HG02943 (cell line): Measurements from ENCODE around the gene CYP2F1.
"Not testable (repeated sequence)": the region's sequence is repeated elsewhere in the genome, so short reads cannot be mapped to it uniquely, and the experiment has no call there.

ENCODE experiments used
- ATAC-seq: cut with Tn5 transposase; IDR thresholded peaks from one replicate; pipeline ENCODE4 v1.9.1; 2021; ENCODE audit warnings: mild to moderate bottlenecking, low read depth, moderate library complexity; ENCODE audit not compliant: unreplicated experiment

The CYP2F1 gene

DNA sequence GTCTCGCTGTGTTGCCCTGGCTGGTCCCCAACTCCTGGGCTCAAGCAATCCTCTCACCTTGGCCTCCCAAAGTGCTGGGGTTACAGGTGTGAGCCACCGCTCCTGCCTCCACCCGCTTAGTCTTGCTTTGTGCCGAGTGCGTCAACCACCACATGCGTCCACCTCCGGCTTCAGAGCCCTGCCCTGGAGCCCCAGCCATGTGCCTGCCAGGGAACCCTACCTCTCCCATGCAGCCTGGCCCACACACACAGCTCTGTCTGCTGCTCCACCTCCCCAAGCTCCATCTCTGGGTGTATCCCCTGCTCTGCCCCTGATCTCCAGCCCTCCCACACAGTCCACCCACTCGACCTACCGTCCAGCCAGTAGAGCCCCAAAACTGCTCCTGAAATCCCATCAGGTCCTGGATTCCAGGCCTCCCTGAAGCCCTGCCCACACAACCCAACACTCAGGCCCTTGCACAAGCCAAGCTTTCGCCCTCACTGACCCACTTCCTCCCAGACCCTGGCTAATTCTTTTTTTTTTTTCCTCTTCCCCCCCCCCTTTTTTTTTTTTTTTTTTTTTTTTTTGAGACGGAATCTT lies 9.6 kb downstream of the CYP2F1 start:
- no peak for ATAC-seq

DNA sequence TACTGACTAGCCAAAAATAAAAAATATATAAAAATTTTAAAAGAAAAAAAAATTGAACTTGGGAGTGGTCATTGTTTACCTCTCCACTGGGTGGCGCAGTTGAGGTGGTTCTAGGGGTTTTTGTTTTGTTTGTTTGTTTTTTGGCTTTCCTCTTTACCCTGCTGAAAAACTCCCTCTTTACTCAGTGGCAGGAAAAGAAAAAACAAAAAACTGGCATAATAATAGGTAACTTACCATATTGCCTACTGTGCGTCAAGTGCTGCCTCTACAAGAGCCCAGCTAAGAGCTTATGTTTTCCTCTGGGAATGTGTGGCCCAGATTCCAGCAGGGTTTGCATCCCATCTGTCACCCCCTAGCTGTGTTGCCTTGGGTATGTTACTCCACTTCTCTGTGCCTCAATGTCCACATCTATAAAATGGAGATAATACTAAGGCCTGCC lies 12.6 kb downstream of the CYP2F1 start:
- ATAC-seq, result not testable (repeated sequence)

DNA sequence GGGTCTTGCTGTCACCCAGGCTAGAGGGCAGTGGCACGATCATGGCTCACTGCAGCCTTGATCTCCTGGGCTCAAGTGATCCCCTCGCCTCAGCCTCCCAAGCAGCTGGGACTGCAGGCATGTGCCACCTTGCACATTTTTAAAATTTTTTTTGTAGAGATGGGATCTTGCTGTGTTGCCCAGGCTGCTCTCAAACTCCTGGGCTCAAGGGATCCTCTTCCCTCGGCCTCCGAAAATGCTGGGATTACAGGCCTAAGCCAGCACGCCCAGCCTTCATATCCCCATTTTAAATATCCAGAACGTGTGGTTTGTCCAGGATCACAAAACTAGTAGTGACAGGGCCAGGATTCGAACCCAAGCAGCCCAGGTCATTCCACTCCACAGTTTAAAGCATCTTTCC lies 13.1 kb downstream of the CYP2F1 start:
- not testable (repeated sequence) for ATAC-seq

DNA sequence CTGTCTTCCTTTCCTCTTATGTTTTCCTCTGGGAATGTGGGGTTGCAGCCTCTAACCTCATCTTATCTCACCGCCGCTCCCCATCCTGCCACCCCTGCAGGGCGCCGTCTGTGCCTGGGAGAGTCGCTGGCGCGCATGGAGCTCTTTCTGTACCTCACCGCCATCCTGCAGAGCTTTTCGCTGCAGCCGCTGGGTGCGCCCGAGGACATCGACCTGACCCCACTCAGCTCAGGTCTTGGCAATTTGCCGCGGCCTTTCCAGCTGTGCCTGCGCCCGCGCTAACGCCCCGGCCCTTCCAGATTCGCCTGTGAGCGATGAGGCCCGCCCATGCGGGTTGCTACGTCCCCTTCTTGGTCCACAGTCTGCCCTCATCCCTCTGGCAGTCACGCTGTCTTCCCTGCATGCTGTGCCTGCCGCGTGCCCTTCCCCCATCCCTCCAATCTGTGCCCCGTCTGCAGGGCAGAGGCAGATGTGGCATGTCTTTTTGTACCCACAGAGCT lies 13.6 kb downstream of the CYP2F1 start:
- ATAC-seq, result not testable (repeated sequence)

DNA sequence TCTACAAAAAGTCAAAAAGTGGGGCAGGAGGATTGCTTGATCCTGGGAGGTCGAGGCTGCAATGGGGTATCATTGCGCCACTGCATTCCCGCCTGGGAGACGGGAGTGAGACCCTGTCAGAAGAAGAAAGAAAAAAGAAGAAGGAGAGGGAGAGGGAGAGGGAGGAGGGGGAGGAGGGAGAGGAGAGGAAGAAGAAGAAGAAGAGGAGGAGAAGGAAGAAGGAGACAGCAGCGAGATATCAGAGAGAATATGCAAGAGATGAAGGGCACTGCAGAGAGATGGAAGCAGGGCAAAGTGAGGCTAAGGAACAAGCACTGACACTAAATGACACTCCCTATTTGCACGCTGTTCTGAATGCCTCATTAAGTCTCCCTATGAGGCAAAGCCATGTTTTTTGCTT lies 14.5 kb downstream of the CYP2F1 start:
- no peak for ATAC-seq

DNA sequence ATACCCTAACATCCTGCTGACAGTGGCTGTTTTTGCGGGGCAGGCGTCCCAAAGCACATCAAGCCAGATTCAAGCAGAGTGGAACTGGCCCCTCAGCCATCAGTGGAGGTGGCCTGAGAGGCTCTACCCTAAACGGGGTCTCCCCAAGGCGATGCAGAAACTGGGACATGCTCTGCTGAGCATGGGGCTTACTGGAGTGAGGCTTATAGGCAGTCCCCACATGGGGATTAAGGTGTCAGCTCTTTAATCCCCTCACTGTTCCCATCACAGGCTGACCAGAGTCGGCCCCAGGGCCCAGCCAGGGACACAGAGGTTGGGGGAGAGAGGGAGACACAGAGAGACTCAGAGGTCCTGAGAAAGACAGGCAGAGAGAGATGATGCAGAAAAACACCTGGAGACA lies 17.0 kb downstream of the CYP2F1 start:
- ATAC-seq, result no peak

- ATAC-seq, result no peak
Measured at GRCh38 chr19:41133260-41133659, 19.0 kb downstream of the CYP2F1 start.

- no peak for ATAC-seq
Measured at GRCh38 chr19:41134616-41135015, 20.4 kb downstream of the CYP2F1 start.

GRCh38 chr19:41135390-41136384 lies 21.5 kb downstream of the CYP2F1 start:
- not testable (repeated sequence) for ATAC-seq

DNA sequence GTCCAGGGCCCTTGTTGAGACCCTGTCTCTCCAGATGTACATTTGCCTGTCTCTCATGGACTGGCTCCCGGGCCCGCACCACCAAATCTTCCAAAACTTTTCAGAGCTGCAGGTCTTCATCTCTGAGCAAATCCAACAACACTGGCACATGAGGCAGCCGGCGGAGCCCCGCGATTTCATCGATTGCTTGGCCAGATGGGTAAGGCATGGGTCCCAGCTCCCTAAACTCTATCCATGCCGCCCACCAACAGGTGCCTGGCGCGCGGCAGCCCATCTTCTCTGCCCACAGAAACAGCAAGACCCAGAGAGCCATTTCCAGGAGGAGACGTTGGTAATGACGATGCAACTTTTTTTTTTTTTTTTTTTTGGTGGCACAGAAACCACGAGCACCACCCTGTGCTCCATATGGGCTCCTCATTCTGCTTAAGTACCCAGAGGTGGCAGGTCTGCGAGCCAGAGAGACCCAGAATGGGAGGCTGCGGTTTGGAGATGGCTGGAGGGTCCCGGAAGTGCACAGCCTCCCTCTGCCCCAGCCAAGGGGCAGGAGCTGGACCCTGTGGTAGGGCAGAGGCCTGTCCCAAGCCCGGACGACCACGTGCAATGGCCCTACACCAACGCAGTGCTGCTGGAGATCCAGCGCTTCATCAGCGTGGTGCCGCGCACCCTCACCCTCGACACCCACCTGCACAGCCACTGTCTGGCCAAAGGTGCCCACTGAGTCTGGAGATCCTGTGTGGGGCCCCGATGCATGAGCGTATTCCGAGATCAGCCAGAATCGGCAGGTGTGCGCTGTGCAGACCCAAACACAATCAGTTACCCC lies 22.6 kb downstream of the CYP2F1 start:
- ATAC-seq, result no peak

DNA sequence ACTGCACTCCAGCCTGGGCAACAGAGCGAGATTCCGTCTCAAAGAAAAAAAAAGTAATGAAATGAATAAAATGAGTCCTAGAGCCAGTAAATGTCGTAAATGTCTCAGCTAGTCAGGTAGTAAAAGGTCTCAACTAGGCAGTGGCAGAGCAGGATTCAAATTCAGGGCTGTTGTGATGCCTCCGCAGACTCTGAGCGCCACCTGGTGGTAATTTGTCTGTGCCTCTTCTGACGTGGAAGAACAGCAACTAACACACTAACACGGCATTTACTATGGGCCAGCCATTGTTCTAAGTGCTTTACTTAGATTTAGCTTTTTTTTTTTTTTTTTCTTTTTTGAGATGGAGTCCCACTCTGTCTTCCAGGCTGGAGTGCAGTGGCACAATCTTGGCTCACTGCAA lies 30.2 kb downstream of the CYP2F1 start:
- no peak for ATAC-seq

- no peak for ATAC-seq
Measured at GRCh38 chr19:41149831-41150230, 35.6 kb downstream of the CYP2F1 start.

- not testable (repeated sequence) for ATAC-seq
Measured at GRCh38 chr19:41150986-41151385, 36.8 kb downstream of the CYP2F1 start.

DNA sequence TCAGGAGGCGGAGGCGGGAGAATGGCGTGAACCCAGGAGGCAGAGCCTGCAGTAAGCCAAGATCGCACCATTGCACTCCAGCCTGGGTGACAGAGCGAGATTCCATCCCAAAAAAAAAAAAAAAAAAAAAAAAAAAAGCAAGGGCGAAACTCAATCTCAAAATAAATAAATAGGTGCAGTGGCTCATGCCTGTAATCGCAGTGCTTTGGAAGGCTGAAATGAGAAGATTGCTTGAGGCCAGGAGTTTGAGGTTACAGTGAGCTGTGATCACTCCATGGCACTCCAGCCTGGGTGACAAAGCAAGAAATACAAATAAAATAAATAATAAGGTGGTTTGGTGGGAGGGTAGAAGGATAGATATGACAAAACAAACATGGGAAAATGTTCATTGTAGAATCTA lies 39.8 kb downstream of the CYP2F1 start:
- no peak for ATAC-seq

DNA sequence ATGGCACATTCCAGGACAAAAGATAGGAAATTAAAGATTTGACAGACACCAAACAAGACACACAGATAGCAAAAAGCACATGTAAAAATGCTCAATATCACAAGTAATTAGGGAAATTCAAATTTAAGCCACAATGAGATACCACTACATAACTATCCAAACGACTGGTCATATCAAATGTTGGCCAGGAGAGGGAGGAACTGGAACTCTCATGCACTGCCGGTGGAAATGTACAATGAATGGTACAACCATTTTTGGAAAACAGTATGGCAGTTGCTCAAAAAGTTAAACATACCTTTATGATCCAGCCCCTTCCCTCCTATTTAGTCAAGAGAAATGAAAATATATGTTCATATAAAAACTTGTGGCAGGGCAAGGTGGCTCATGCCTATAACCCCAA lies 42.0 kb downstream of the CYP2F1 start:
- no peak for ATAC-seq

- no peak for ATAC-seq
Measured at GRCh38 chr19:41159881-41160280, 45.6 kb downstream of the CYP2F1 start.

DNA sequence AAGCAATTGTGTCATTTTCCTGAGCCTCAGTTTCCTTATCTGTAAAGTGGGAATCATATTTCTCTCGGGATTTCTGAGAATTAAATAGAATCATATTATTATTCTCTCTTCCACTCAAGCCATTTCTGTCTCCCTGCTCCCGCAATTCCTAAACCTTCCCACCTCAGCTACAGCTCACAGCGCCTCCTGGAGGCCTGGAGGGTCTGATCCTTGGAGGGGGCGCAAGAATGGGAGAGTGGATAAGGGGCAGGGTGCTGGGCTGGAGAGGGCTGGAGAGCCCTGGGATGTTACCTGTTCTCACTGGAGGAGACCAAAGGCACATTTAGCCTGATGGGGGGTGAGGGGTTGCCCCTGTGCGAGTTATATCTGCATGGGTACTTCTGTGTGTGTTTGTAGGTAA lies 47.7 kb downstream of the CYP2F1 start:
- ATAC-seq, result no peak

DNA sequence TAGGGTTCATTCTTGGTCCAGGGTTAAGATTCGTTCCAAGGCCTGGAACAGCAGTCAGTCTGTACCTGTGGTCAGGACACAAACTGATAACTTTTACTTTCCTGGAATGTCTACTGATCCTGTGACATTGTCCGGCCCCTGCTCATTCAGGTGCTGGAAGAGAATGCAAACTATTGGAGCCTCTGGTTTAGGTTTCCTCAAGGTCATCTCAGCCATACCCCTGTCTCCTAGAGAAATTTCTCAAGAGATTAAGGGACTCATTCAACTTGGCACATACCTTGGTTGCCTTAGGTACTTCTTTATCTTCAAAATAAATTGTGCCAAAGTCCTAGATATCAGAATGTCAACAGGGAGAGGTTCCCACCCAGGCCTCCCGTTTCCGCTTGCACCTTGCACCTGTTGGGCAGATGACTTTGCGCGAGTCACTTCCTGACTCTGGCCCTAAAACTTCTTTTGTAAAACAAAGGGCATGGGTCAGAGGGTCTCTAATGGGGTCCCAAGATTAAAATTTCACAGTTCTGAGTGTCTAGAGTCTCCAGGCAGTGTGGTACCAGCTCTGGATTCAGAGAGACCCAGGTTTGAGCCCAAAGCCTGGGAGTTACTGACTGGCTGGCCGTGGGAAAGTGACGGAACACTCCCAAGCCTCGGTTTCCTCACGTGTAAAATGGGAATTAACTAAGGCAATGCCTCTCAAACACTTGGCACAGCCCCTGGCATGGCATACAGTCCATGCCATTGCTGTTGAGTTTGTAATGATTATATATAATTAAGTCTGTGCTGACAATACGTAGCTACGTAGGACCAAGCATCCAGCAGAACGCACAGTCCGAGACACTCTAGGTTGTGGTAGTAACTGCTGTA lies 52.9 kb downstream of the CYP2F1 start:
- ATAC-seq, result no peak

GRCh38 chr19:41172297-41173164 lies 58.3 kb downstream of the CYP2F1 start:
- no peak for ATAC-seq
